ENCODE measurements around the gene L3MBTL4.
A peak's percentile ranks its signal among the peaks of the same experiment; 100 is the strongest.

Gene L3MBTL4

DNA sequence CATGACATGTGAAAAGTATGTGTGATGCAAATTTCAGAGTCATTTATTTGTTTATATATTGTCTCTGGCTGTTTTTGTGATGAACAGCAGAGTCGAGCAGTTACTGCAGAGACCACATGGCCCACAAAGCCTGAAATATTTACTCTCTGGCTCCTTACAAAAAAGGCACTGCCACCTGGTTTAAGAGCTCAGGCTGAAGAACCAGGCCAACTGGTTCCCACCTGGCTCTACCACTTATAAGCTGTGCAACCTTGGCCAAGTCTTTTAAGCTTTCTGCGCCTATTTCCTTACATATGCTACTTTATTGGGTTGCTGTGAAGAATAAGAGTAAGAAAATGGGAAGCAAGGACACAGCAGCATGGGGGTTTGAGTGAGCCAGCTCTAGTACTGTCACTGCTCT lies 207.6 kb downstream of the L3MBTL4 start:
- Histone ChIP-seq H3K14ac (ENCODE audit: low read length in 2 of 2) (no peak overlapping the region), H3K36me3 (ENCODE audit: control insufficient read depth in 1 of 2, insufficient read depth in 2 of 2, low read depth in 1 of 2, low read length in 2 of 2) (no peaks in the 10 kb centered on the region), H2BK12ac (ENCODE audit: low read length in 2 of 2) (no peak overlapping the region), H4K8ac (ENCODE audit: low read length) (no peak overlapping the region), H3K27ac (ENCODE audit: low read length, poor library complexity, severe bottlenecking) (no peak overlapping the region), H3K9ac (ENCODE audit: low read length) (no peak overlapping the region), H3K4me1 (ENCODE audit: control insufficient read depth, insufficient read depth, low read depth, low read length) (no peaks in the 10 kb centered on the region), H3K27me3 (ENCODE audit: control insufficient read depth in 1 of 2, insufficient read depth in 1 of 2, low read length in 2 of 2) (no peaks in the 10 kb centered on the region), H3K4ac (ENCODE audit: low read depth in 1 of 2, low read length in 2 of 2) (no peak overlapping the region), H3K4me3 (ENCODE audit: insufficient read depth in 1 of 2, low read depth in 1 of 2, low read length in 2 of 2) (no peak overlapping the region), H2AK5ac (ENCODE audit: low read length, severe bottlenecking) (no peak overlapping the region), H3K18ac (ENCODE audit: low read depth in 1 of 2, low read length in 2 of 2) (no peak overlapping the region), H2BK5ac (ENCODE audit: low read depth, low read length, poor library complexity, severe bottlenecking) (no peak overlapping the region), H2BK120ac (ENCODE audit: low read depth, low read length) (no peak overlapping the region), H3K79me1 (replicated peaks; ENCODE audit: low read length, poor library complexity, severe bottlenecking) (no peaks in the 10 kb centered on the region), H2BK15ac (ENCODE audit: low read depth, poor library complexity, severe bottlenecking) (no peak overlapping the region), H2AFZ (ENCODE audit: low read depth, low read length) (no peak overlapping the region), H3K23ac (ENCODE audit: low read length in 2 of 2) (no peak overlapping the region), H3K9me3 (ENCODE audit: control insufficient read depth, low read length) (no peaks in the 10 kb centered on the region), H4K91ac (ENCODE audit: low read length) (no peak overlapping the region), H3K4me2 (ENCODE audit: low read length, poor library complexity, severe bottlenecking) (no peak overlapping the region)
- DNase-seq: peak; percentile 3
- 45% methylated on average over 1 of the region's 2 CpGs for WGBS

DNA sequence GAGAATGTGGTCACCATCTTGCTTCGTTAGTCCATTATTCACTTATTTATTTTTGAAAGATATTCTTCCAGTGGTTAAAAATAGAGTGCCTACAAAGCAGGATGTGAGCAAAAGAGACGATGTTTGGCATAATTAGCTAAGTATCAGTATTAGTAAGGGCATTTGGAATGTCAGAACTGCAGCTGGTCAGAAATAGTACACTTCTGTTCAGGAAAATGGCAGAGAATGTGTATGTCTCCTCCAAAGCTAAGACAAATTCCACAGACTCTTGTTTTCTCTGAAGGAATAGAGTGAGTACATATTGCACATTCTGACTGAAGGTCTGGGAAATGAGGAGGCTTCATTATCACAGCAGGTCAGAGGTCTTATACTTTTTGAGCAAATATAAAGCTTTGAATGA lies 209.0 kb downstream of the L3MBTL4 start:
- H3K9me3 ChIP-seq (ENCODE audit: control insufficient read depth, low read length): no peaks in the 10 kb centered on the region
- no peak overlapping the region for H2AFZ ChIP-seq (ENCODE audit: low read depth, low read length)
- H3K4me1 ChIP-seq (ENCODE audit: control insufficient read depth, insufficient read depth, low read depth, low read length): no peaks in the 10 kb centered on the region
- no peak overlapping the region for H4K91ac ChIP-seq (ENCODE audit: low read length)
- H3K4ac ChIP-seq (ENCODE audit: low read depth in 1 of 2, low read length in 2 of 2): no peak overlapping the region
- H2BK120ac ChIP-seq (ENCODE audit: low read depth, low read length): no peak overlapping the region
- no peak overlapping the region for H3K4me2 ChIP-seq (ENCODE audit: low read length, poor library complexity, severe bottlenecking)
- 13% methylated on average over 1 of the region's 2 CpGs for WGBS
- no peak overlapping the region for H3K18ac ChIP-seq (ENCODE audit: low read depth in 1 of 2, low read length in 2 of 2)
- no peaks in the 10 kb centered on the region for H3K27me3 ChIP-seq (ENCODE audit: control insufficient read depth in 1 of 2, insufficient read depth in 1 of 2, low read length in 2 of 2)
- no peak overlapping the region for H2BK5ac ChIP-seq (ENCODE audit: low read depth, low read length, poor library complexity, severe bottlenecking)
- no peak overlapping the region for H2AK5ac ChIP-seq (ENCODE audit: low read length, severe bottlenecking)
- no peak overlapping the region for H3K4me3 ChIP-seq (ENCODE audit: insufficient read depth in 1 of 2, low read depth in 1 of 2, low read length in 2 of 2)
- H4K8ac ChIP-seq (ENCODE audit: low read length): no peak overlapping the region
- no peak overlapping the region for H2BK12ac ChIP-seq (ENCODE audit: low read length in 2 of 2)
- no peak overlapping the region for H3K14ac ChIP-seq (ENCODE audit: low read length in 2 of 2)
- peak; percentile 9 for DNase-seq
- no peak overlapping the region for H2BK15ac ChIP-seq (ENCODE audit: low read depth, poor library complexity, severe bottlenecking)
- no peaks in the 10 kb centered on the region for H3K36me3 ChIP-seq (ENCODE audit: control insufficient read depth in 1 of 2, insufficient read depth in 2 of 2, low read depth in 1 of 2, low read length in 2 of 2)
- H3K79me1 ChIP-seq (replicated peaks; ENCODE audit: low read length, poor library complexity, severe bottlenecking): no peaks in the 10 kb centered on the region
- H3K9ac ChIP-seq (ENCODE audit: low read length): no peak overlapping the region
- H3K23ac ChIP-seq (ENCODE audit: low read length in 2 of 2): no peak overlapping the region
- H3K27ac ChIP-seq (ENCODE audit: low read length, poor library complexity, severe bottlenecking): no peak overlapping the region

DNA sequence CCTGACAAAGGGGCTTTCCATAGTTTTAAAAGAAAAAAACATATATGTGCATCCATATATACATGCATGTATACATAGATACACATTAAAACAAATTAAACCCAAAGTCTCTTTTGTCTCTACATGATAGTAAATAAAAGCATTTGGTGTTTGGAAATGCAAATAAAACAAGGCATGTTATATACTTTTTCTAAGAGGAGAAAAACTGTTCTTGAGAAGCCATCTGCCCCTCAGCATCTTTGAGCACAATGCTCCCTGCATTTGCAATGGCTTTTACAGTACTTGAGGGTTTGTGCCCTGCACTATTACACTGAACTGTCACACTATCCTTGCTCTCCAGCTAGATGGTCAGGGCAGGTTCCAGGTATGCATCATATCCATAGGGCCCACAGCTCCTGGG lies 210.2 kb downstream of the L3MBTL4 start:
- Histone ChIP-seq H2BK12ac (ENCODE audit: low read length in 2 of 2) (no peak overlapping the region), H3K9me3 (ENCODE audit: control insufficient read depth, low read length) (no peaks in the 10 kb centered on the region), H3K27ac (ENCODE audit: low read length, poor library complexity, severe bottlenecking) (no peak overlapping the region), H3K79me1 (replicated peaks; ENCODE audit: low read length, poor library complexity, severe bottlenecking) (no peaks in the 10 kb centered on the region), H4K8ac (ENCODE audit: low read length) (no peak overlapping the region), H3K4ac (ENCODE audit: low read depth in 1 of 2, low read length in 2 of 2) (no peak overlapping the region), H3K27me3 (ENCODE audit: control insufficient read depth in 1 of 2, insufficient read depth in 1 of 2, low read length in 2 of 2) (no peaks in the 10 kb centered on the region), H3K36me3 (ENCODE audit: control insufficient read depth in 1 of 2, insufficient read depth in 2 of 2, low read depth in 1 of 2, low read length in 2 of 2) (no peaks in the 10 kb centered on the region), H2BK15ac (ENCODE audit: low read depth, poor library complexity, severe bottlenecking) (no peak overlapping the region), H3K9ac (ENCODE audit: low read length) (no peak overlapping the region), H2BK120ac (ENCODE audit: low read depth, low read length) (no peak overlapping the region), H3K23ac (ENCODE audit: low read length in 2 of 2) (no peak overlapping the region), H3K18ac (ENCODE audit: low read depth in 1 of 2, low read length in 2 of 2) (no peak overlapping the region), H3K4me1 (ENCODE audit: control insufficient read depth, insufficient read depth, low read depth, low read length) (no peaks in the 10 kb centered on the region), H3K4me2 (ENCODE audit: low read length, poor library complexity, severe bottlenecking) (no peak overlapping the region), H2AFZ (ENCODE audit: low read depth, low read length) (no peak overlapping the region), H2AK5ac (ENCODE audit: low read length, severe bottlenecking) (no peak overlapping the region), H2BK5ac (ENCODE audit: low read depth, low read length, poor library complexity, severe bottlenecking) (no peak overlapping the region), H3K14ac (ENCODE audit: low read length in 2 of 2) (no peak overlapping the region), H4K91ac (ENCODE audit: low read length) (no peak overlapping the region), H3K4me3 (ENCODE audit: insufficient read depth in 1 of 2, low read depth in 1 of 2, low read length in 2 of 2) (no peak overlapping the region)
- DNase-seq: no peak

DNA sequence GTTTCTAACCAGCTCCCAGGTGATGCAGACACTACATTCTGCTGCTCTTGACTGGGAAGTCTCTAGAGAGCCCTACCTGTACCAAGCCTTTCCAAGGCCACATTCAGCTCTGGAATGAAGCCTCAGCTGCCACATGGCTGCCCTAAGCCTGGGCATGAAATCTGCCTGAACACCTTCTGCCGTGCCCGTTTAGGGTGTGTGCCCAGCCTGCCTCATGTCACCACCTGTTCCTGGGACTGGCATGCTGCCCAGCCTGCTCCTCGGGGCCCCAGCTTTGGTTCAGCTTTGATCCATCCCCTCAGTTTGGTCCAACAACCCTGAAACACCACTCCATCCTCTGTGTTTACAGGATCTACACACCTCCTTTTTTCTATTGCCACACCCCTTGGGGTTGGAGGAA lies 210.9 kb downstream of the L3MBTL4 start:
- no peak overlapping the region for H3K27ac ChIP-seq (ENCODE audit: low read length, poor library complexity, severe bottlenecking)
- H3K4me1 ChIP-seq (ENCODE audit: control insufficient read depth, insufficient read depth, low read depth, low read length): no peaks in the 10 kb centered on the region
- DNase-seq: no peak
- no peak overlapping the region for H3K4me2 ChIP-seq (ENCODE audit: low read length, poor library complexity, severe bottlenecking)
- no peaks in the 10 kb centered on the region for H3K79me1 ChIP-seq (replicated peaks; ENCODE audit: low read length, poor library complexity, severe bottlenecking)
- no peak overlapping the region for H2BK15ac ChIP-seq (ENCODE audit: low read depth, poor library complexity, severe bottlenecking)
- H3K18ac ChIP-seq (ENCODE audit: low read depth in 1 of 2, low read length in 2 of 2): no peak overlapping the region
- H3K4me3 ChIP-seq (ENCODE audit: insufficient read depth in 1 of 2, low read depth in 1 of 2, low read length in 2 of 2): no peak overlapping the region
- no peak overlapping the region for H3K23ac ChIP-seq (ENCODE audit: low read length in 2 of 2)
- H3K14ac ChIP-seq (ENCODE audit: low read length in 2 of 2): no peak overlapping the region
- H2BK120ac ChIP-seq (ENCODE audit: low read depth, low read length): no peak overlapping the region
- WGBS: 86% methylated on average over 3 of the region's 3 CpGs
- H3K36me3 ChIP-seq (ENCODE audit: control insufficient read depth in 1 of 2, insufficient read depth in 2 of 2, low read depth in 1 of 2, low read length in 2 of 2): no peaks in the 10 kb centered on the region
- no peak overlapping the region for H3K4ac ChIP-seq (ENCODE audit: low read depth in 1 of 2, low read length in 2 of 2)
- H2BK12ac ChIP-seq (ENCODE audit: low read length in 2 of 2): no peak overlapping the region
- no peak overlapping the region for H4K91ac ChIP-seq (ENCODE audit: low read length)
- H2AFZ ChIP-seq (ENCODE audit: low read depth, low read length): no peak overlapping the region
- no peak overlapping the region for H3K9ac ChIP-seq (ENCODE audit: low read length)
- H4K8ac ChIP-seq (ENCODE audit: low read length): no peak overlapping the region
- H3K9me3 ChIP-seq (ENCODE audit: control insufficient read depth, low read length): no peaks in the 10 kb centered on the region
- no peak overlapping the region for H2AK5ac ChIP-seq (ENCODE audit: low read length, severe bottlenecking)
- H2BK5ac ChIP-seq (ENCODE audit: low read depth, low read length, poor library complexity, severe bottlenecking): no peak overlapping the region
- no peaks in the 10 kb centered on the region for H3K27me3 ChIP-seq (ENCODE audit: control insufficient read depth in 1 of 2, insufficient read depth in 1 of 2, low read length in 2 of 2)
